Panc1 (cell line): Measurements from ENCODE around the gene IL17REL. TPM values are rescaled to one million over a fixed set of nuclear protein-coding genes. Genes with fewer than 3 reads are reported as not detected.

Source experiments
- ATAC-seq: fragments of 200-7000 bp; cut with Tn5 transposase; 2 replicates; pipeline ENCODE4 v1.9.1; 2020; ENCODE audit warnings: mild to moderate bottlenecking, moderate library complexity
- BruUV-seq: library from RNA; stranded (reverse); fragments of 400-500 nt; replicated peaks from 2 replicates; lab custom pipeline; 2021; lab: Mats Ljungman, UMichigan
- CTCF ChIA-PET: fragments of 300-600 bp; sonication (Branson Sonifier 250); formaldehyde crosslinking; loops from one replicate; lab custom pipeline; 2022; ENCODE audit warnings: antibody characterized with exemption; lab: Charles Lee
- POLR2A ChIA-PET: fragments of 300-600 bp; sonication (Branson Sonifier 250); formaldehyde crosslinking; loops from one replicate; lab custom pipeline; 2022; ENCODE audit warnings: antibody characterized with exemption; lab: Charles Lee
- DNase-seq: peaks from one replicate; pipeline ENCODE4 v3.0.0-alpha.2; 2010; ENCODE audit warnings: low read depth, low spot score
- H3K27ac ChIP-seq: 2 replicates; pipeline ENCODE4 v1.5.1; 2011; ENCODE audit warnings: mild to moderate bottlenecking, low read length, inconsistent platforms
- H3K27me3 ChIP-seq: fragments of 200-500 bp; sonication (Bioruptor generic); 2 replicates; pipeline ENCODE4 v1.6.0; 2014; ENCODE audit warnings: low read length, inconsistent platforms; ENCODE audit not compliant: control insufficient read depth, insufficient read depth
- H3K36me3 ChIP-seq: fragments of 200-500 bp; sonication (Bioruptor generic); 2 replicates; pipeline ENCODE4 v1.5.1; 2014; ENCODE audit warnings: inconsistent platforms, mild to moderate bottlenecking, low read length, moderate library complexity; ENCODE audit not compliant: control insufficient read depth, insufficient read depth
- H3K4me1 ChIP-seq: 2 replicates; pipeline ENCODE4 v1.5.1; 2011; ENCODE audit warnings: inconsistent platforms, mild to moderate bottlenecking, low read length, moderate library complexity; ENCODE audit not compliant: control insufficient read depth, insufficient read depth
- H3K4me3 ChIP-seq, 2 experiments: 2 replicates each; pipeline ENCODE4 v1.5.1; 2011 to 2012; ENCODE audit warnings: low read depth in 2 of 2, low read length in 2 of 2, mild to moderate bottlenecking in 2 of 2, inconsistent platforms in 1 of 2, moderate library complexity in 1 of 2
- H3K9me3 ChIP-seq: fragments of 200-500 bp; sonication (Bioruptor generic); 2 replicates; pipeline ENCODE4 v1.5.1; 2014; ENCODE audit warnings: low read depth, mild to moderate bottlenecking, inconsistent platforms, low read length, moderate library complexity; ENCODE audit not compliant: control insufficient read depth, insufficient read depth
- POLR2AphosphoS5 ChIP-seq: IDR thresholded peaks from 2 replicates; pipeline ENCODE4 v1.6.1; 2012; ENCODE audit warnings: mild to moderate bottlenecking, low read depth, low read length, moderate library complexity
- REST ChIP-seq, 2 experiments: IDR thresholded peaks; 2 replicates each; pipeline ENCODE4 v1.6.1; 2011 to 2012; ENCODE audit warnings: low read depth in 2 of 2, control low read depth in 1 of 2, low read length in 1 of 2, mild to moderate bottlenecking in 1 of 2, moderate library complexity in 1 of 2; ENCODE audit not compliant: insufficient read depth in 1 of 2
- SIN3A ChIP-seq: IDR thresholded peaks from 2 replicates; pipeline ENCODE4 v1.6.1; 2012; ENCODE audit warnings: low read depth, mild to moderate bottlenecking, low read length, moderate library complexity, borderline replicate concordance; ENCODE audit not compliant: insufficient read depth
- TCF7L2 ChIP-seq: IDR thresholded peaks from 2 replicates; pipeline ENCODE4 v1.6.1; 2011; ENCODE audit warnings: mild to moderate bottlenecking, low read depth, low read length, inconsistent platforms
- in situ Hi-C: cut with HindIII; loops from 2 replicates; pipeline ENCODE4 v1.10.0; 2016; ENCODE audit warnings: low sequenced_read_pairs, low pct_unique_long_range_greater_than_20kb
- intact Hi-C: fragments of 100-400 bp; cut with micrococcal nuclease; formaldehyde crosslinking; loops from one replicate; pipeline ENCODE4 v1.10.0; 2022; ENCODE audit not compliant: unreplicated experiment
- total RNA-seq: library from RNA; stranded (reverse); gene quantifications from one replicate; pipeline ENCODE4 v1.2.1, GENCODE V29; 2021; ENCODE audit not compliant: unreplicated experiment
- TF ChIP-seq, protein P1 (sequence below): fragments of 450-650 bp; IDR thresholded peaks from 2 replicates; pipeline ENCODE4 v1.5.1; 2017; ENCODE audit warnings: mild to moderate bottlenecking

The IL17REL gene
- total RNA-seq, 1 experiment from 2014 or later: 0.82 TPM

DNA sequence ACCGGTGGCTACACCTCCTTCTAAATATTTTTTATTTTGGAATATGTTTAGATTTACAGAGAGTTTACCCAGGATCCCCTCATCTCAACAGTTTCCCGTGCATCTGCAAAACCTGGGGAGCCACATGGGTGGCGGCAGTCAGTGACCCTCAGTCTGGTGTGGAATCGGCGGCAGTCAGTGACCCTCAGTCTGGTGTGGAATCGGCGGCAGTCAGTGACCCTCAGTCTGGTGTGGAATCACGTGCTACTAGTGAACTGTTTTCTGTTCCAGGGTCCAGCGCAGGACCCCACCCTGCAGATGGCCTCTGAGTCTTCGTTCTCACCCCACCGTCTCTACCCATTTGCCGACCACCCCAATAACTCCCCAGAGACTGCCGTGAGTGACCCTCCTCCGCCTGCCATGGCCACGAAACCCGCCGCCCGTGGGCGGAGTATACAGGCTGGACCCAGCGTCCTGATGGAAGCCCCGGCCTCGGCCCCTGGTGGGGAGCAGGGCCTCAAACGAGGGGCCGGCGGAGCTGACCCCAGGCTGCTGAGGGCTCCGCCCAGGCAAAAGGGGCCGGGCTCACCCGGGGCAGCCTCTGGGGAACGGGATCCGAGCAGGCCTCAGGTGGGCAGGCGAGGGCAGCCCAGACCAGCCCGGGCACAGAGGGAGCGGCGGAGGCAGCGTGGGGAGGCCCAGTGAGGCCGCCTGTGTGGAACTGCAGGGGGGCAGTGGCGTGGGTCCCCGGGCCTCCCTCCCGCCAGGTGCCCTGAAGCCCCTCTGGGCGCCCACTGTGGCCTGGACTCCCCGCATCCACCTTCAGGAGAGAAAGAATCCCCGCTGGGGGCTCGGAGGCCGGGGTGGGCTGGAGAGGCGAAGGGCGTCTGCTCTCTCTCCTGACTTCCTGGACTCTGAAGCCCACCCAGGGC lies 2.5 kb downstream of the IL17REL start:
- no peak for ATAC-seq
- Histone ChIP-seq H3K4me3 (no peak overlapping the region), H3K9me3 (no peaks in the 10 kb centered on the region), H3K36me3 (no peaks in the 10 kb centered on the region), H3K27ac (no peak overlapping the region), H3K4me1 (peaks cover 37% of the 10 kb centered on the region), H3K27me3 (no peaks in the 10 kb centered on the region)
- no TSS peak for BruUV-seq
- ChIA-PET POLR2A (no interaction called here), CTCF (no interaction called here)
- TF ChIP-seq TCF7L2 (no peak), REST (IDR thresholded peaks at IDR 0.05; ENCODE audit: insufficient read depth in 1 of 2, low read depth in 2 of 2, low read length in 1 of 2) (no peak), POLR2AphosphoS5 (no peak)
- TF ChIP-seq, protein P1, sequence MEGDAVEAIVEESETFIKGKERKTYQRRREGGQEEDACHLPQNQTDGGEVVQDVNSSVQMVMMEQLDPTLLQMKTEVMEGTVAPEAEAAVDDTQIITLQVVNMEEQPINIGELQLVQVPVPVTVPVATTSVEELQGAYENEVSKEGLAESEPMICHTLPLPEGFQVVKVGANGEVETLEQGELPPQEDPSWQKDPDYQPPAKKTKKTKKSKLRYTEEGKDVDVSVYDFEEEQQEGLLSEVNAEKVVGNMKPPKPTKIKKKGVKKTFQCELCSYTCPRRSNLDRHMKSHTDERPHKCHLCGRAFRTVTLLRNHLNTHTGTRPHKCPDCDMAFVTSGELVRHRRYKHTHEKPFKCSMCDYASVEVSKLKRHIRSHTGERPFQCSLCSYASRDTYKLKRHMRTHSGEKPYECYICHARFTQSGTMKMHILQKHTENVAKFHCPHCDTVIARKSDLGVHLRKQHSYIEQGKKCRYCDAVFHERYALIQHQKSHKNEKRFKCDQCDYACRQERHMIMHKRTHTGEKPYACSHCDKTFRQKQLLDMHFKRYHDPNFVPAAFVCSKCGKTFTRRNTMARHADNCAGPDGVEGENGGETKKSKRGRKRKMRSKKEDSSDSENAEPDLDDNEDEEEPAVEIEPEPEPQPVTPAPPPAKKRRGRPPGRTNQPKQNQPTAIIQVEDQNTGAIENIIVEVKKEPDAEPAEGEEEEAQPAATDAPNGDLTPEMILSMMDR: no peak
- in situ Hi-C loops (no loop called here), intact Hi-C loops (no loop called here)
- DNase-seq: no peak

DNA sequence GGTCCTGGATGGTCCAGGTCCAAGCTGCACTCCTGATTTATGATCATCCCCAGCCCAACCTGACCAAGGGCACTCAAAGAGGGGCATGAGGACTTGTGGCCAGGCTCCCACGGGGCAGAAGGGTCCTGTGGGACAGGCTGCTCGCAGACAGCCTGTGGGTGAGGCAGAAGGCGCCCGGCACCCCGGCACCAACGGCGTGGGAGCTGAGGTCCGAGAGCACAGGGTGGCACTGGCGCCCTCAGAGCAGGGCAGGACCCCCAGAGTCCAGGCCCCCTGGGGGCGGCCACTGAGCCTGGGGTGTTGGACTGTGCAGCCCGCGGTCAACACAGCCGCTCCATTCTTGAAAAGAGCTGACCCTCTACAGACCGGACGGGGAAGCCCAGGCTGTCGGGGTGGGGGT lies 3.3 kb downstream of the IL17REL start:
- no peak overlapping the region for H3K4me3 ChIP-seq
- ChIA-PET CTCF (no interaction called here), POLR2A (no interaction called here)
- peaks cover 33% of the 10 kb centered on the region for H3K4me1 ChIP-seq
- no peaks in the 10 kb centered on the region for H3K9me3 ChIP-seq
- no peak for ATAC-seq
- no peaks in the 10 kb centered on the region for H3K27me3 ChIP-seq
- H3K27ac ChIP-seq: no peak overlapping the region
- no peak for DNase-seq
- TF ChIP-seq TCF7L2 (no peak), SIN3A (no peak), POLR2AphosphoS5 (no peak), REST (IDR thresholded peaks at IDR 0.05; ENCODE audit: insufficient read depth in 1 of 2, low read depth in 2 of 2, low read length in 1 of 2) (no peak)
- TF ChIP-seq, protein P1: no peak
- no peaks in the 10 kb centered on the region for H3K36me3 ChIP-seq
- intact Hi-C loops (no loop called here), in situ Hi-C loops (no loop called here)
- no TSS peak for BruUV-seq
